Stimulated activated CD4-positive, alpha-beta T cell treated with anti-CD3 and anti-CD28 coated beads, Interleukin-1b, Interleukin-23, amount 100 ng/mL, for 4 hours (primary cell): ENCODE data around the gene ENOX1.

Experiments used
- DNase-seq, 2 donors: peaks; one replicate each; pipeline ENCODE4 v3.0.0-alpha.2; 2020; ENCODE audit warnings: low read depth in 2 of 2

The ENOX1 gene

GRCh38 chr13:43315522-43315921 is 471.2 kb downstream of the ENOX1 start:
- DNase-seq: no peak

DNA sequence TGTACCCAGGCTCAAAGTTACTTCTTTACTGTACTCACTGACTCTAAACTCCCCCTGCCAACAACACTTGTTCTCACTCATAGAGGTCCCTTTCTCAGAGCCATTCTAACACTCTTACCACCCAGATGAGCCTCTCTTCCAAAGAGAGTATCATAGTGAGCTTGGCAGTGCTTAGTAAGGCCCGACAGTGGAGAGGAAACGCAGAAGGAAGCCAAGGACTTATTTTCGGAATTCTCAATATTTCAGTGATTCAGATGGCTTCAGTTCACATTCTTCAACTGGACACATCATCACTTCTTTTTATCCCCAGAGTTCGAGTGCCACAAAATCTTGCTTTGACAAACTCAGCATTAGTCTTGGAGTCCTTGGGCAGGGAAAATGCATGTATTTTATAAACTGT is 477.5 kb downstream of the ENOX1 start:
- no peak for DNase-seq

GRCh38 chr13:43307921-43308433 is 478.8 kb downstream of the ENOX1 start:
- DNase-seq: no peak

DNA sequence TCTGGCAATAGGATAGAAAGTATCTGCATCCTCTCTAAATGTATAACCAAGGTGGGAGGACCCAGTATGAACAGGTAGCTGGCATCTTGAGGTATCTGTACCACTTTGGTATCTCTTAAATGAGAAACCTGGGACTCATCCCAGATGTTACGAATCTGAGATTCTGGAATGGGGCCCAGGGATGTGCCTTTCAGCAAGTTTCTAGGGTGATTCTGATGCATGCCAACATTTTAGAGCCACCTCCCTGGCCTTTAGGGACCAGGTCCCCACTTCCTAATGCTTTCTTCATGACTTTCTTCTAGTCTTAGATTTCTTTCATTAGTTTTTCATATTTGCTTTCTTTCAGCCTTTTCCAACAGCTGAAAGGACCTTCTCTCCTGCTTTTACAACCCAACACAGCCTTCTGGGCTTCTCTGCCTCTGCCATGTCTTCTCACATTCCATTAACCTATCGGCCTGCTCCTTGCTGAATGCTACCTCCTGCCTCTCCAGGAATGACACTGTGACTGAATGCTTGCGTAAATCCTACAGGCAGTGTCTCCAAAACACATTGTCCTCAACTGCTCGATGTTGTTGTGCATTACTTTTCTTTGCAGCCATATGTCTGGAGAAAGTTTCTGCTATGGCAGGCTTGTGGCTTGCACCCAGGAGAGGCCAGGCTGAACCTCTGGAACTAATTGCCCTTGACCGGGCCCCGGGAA is 479.4 kb downstream of the ENOX1 start:
- DNase-seq: no peak

GRCh38 chr13:43306372-43306771 is 480.4 kb downstream of the ENOX1 start:
- DNase-seq: no peak

GRCh38 chr13:43305416-43305815 is 481.4 kb downstream of the ENOX1 start:
- no peak for DNase-seq

DNA sequence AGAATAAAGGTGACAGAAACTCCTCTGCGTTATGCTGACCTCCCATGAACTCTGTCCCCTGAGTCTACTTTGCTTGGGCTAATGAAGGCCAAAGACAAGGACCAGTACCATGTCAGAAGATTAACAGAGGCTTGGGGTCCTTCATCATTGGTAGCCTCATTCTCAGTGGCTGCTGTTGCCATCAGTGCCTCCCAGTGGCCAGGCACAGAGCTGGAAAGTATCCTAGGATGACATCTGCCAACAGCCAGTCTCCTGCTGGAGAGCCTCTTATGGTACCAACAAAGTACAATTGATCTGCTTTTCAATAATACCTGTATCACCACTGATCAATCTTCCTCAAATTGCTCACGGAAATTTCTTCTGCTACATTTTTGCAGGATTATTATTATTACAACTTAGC is 481.8 kb downstream of the ENOX1 start:
- DNase-seq: no peak

GRCh38 chr13:43304449-43304848 is 482.3 kb downstream of the ENOX1 start:
- no peak for DNase-seq

DNA sequence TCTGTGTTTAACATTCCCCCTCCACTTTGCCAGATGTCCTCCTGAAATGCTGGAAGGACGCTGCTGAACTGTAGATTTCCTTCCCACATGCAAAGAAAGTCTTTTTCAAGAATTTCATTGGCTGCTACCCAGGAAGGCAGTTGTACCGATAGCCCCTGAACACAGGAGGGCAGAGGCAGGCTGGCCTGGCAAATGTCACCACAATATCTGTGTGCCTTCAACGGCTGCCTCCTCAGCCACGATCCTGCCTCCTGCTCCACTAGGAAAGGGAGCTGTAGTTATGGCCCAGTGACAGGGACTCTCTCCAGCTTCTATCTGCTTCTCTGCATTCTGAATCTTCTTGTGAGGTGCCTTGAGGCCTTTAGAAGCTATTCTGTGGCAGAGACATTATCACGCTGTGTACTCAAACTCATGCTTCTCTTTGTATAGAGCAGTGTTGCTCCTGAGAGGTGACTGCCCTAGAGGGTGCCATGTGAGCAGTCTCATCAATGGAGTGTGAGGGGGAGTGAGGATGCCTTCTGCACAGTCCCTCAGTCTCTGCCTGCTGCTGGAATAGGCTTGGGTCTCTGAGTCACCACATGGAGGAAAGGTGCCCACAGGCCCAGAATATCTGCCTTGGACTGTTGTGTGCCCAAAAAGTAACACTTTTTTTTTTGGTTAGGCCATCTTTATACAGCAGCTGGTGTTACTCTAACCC is 483.6 kb downstream of the ENOX1 start:
- no peak for DNase-seq

DNA sequence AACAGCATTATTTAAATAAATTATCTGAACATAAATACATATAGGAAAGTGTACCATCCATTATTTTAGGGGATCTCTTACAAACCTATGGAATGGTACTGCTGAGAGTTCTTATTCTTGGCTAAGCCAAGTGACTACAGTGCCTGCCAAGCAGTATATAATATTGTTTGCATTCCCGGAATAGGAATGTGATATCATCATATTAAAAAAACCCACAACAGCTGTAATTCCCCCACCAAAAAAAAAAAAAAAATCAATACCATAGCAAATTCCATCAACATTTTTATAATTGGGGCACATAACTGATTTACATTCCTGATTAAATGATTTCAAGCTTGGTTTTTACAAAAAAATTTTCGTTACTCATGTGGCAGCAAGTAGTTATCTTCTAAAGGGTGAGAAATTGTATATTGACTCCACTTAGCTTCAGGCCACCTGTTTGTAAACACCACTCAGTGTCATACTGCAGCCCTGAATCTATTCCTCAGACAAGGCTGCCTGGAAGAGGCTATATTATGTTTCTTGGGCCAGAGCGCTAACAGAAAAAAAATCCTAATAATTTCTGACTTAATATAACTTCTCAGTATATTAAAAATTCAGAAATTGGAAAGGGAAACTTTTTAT is 485.3 kb downstream of the ENOX1 start:
- DNase-seq: no peak

DNA sequence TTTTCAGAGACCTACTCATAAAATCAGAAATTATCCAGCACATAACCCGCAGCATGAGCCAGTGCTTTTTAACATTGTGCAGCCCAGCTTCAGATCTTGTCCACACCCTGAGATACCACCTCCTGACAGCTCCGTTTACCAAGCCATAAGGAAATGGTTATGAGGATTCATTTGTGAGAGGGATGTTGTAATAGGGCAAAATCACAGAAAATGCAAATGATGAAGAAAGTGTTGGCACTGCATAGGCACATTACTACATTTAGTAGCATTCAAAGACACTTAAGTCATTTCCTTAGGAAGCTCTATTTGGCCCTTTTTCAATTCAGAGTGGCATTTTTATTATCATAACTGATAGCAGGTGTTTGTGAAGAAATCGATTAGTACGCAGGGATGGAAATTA is 485.9 kb downstream of the ENOX1 start:
- DNase-seq: no peak

- DNase-seq: no peak
These were observed 487.4 kb downstream of the ENOX1 start for GRCh38 chr13:43299374-43299773.

- no peak for DNase-seq
These were observed 488.0 kb downstream of the ENOX1 start for GRCh38 chr13:43298816-43299215.

DNA sequence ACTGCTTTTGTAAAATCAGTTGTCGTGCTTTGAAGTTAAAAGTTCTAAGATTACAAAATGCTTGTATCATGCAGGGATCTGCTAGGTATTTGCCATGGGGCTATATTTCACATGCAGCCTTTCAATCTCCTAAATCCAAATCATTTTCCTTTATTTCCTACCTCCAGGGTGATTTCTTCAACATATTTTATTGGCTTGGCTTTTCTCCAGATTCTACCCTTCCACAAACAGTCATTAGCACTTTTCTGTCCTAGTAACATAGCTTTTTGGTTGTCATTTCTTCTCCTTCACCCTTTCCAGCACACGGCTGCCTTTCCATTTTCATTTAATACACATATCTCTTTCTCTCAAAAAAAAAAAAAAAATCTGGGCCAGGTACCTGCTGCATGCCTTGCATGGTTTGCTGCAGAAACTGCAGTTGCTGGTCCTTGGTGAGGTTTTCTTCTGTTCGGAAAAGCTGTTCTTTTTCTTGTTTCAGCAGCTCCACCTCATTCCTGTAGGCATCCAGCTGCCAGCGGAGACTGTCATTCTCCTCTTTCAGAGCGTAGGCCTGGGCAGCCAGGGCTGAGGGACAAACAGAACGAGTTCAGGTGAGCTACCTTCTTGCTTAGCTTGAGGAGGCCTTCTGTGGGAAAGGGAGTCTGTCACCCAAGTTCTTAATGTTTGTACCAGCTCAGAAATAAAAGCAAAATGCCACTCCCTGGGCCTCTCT is 488.6 kb downstream of the ENOX1 start:
- DNase-seq: no peak

GRCh38 chr13:43295825-43296564 is 490.8 kb downstream of the ENOX1 start:
- DNase-seq: no peak

DNA sequence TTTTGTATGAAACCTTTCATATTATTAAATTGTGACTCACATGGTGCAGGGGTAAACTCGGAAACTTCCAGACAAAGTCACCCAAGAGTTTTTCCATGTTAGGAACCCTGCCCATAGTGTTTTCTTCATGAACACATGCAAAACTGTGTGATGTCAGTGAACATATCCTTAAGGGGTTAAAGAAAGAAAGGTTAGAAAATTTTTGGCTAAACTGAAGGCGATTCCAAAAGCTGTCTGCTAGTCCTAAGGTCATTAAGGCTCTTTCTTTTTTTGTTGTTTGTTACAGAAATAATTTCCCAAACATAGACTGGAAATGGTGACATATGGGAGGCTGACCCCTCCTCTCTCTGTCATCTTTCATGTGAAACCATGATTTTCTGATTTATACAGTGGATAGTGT is 491.5 kb downstream of the ENOX1 start:
- DNase-seq: no peak

- DNase-seq: no peak
These were observed 492.4 kb downstream of the ENOX1 start for GRCh38 chr13:43294412-43294811.

- no peak for DNase-seq
These were observed 492.8 kb downstream of the ENOX1 start for GRCh38 chr13:43293986-43294385.

DNA sequence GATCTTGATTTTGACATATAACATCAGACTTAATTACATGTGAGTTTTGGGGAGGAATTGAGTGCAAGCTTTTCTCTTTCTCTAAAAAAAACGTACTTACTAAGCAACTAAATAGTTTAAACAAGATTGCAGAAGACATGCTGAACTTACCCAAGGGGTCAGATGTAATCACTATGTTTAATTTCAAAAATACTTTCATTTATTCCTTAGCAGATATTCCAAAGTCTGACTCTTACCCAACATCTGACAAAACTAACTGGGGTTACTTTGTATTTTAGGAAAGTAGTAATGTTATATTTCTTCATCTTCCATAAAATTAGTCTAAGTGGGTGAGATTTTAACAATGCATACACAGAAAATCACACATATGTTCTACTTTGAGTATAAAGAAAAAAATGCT is 493.2 kb downstream of the ENOX1 start:
- no peak for DNase-seq

DNA sequence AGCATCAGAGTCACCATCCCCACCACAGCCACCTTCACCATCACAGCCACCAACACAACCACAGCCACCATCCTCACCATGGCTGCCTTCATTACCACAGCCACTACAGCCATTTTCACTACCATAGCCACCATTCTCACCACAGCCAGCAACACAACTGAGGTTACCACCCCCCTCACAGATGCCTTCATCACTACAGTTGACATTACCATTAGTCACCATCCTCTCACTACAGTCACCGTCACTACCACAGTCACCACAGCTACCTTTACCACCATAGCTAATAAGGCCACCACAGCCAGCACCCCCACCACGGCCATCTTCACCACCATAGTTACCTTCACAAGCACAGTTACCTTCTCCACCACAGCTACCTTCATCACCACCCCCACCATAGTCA is 493.8 kb downstream of the ENOX1 start:
- DNase-seq: no peak

DNA sequence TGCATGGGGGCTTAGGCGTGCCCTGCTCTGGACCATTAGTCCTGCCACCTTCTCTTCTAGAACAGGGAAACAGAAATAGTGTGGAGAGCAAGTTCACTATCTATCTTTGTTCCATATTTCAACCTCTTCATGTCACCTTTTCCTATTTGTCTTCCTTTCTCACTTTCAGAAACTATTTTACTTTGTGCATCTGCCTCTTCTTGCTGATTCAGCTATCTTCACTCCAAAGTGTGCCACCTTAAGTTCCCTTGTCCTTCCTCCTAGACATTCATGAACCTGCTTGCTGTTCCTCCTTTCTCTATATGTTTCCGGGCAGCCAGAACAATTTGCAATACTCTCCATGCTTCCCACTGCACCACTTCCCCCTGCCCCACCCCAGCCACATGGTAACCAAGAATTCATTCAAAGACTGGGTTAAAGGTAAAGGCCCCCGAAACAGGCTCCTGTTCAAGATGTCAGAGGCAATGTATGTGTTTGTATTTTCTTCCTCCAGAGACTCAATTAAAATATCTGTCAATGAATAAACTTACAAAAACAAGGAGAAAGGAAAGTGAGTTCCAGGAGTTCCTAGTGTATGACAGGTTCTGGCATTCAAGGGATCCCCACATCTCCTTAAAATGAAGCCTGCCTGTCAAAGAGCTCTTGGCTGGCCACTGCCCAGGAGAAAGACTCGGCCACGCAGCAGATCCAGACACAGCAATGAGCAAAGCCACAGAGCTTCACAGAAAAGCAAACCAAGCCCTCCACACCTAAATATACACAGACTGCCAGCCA is 495.3 kb downstream of the ENOX1 start:
- no peak for DNase-seq
